ENCODE results near the gene RPL22L1. TPM values are rescaled to one million over a fixed set of nuclear protein-coding genes. Genes with fewer than 3 reads are reported as not detected.

Gene RPL22L1
- total and polyA plus RNA-seq, 2 of the 4 experiments (the other 2 are of a cell fraction) = 37.1 to 92.0 TPM

- Histone ChIP-seq H2BK5ac (ENCODE audit: low read depth, low read length, poor library complexity, severe bottlenecking) (peak overlapping the region; percentile 39), H3K79me1 (ENCODE audit: low read depth in 1 of 2, low read length in 2 of 2) (peaks cover 3 to 31% of the 10 kb centered on the region in 2 experiments; a peak in 3 of 4 replicates), H2AFZ (replicated peaks; ENCODE audit: low read length, poor library complexity) (no peak overlapping the region), H3K18ac (ENCODE audit: low read depth, low read length) (no peak overlapping the region), H3K4me3 (ENCODE audit: insufficient read depth, low read depth, low read length) (peak overlapping the region; percentile 75), H4K20me1 (ENCODE audit: insufficient read depth, low read length) (peaks cover 15% of the 10 kb centered on the region; the same call in 1 of the 2 replicates), H4K8ac (ENCODE audit: low read depth in 2 of 2, low read length in 2 of 2) (0 out of 4 replicates have a peak overlapping the region, but pooled peaks of 1 of the 2 experiments have one; percentile 22), H4K91ac (ENCODE audit: insufficient read depth, low read depth, low read length) (no peak overlapping the region), H4K5ac (ENCODE audit: low read depth, low read length) (no peak overlapping the region), H3K27ac (ENCODE audit: insufficient read depth, low read length) (no peak overlapping the region), H3K4me2 (ENCODE audit: low read depth, low read length) (peak overlapping the region; percentile 93), H2BK120ac (ENCODE audit: low read depth, low read length) (no peak overlapping the region), H2AK9ac (replicated peaks; ENCODE audit: low read depth, low read length, poor library complexity) (no peak overlapping the region), H3K9me1 (ENCODE audit: insufficient read depth, low read length) (peaks cover 4% of the 10 kb centered on the region; the same call in 1 of the 2 replicates), H3K56ac (ENCODE audit: extremely low read depth, insufficient read depth, low read length) (no peak overlapping the region), H3K9ac (ENCODE audit: low read depth, low read length) (peak overlapping the region; percentile 95; the same call in 1 of the 2 replicates), H3K27me3 (ENCODE audit: control insufficient read depth, insufficient read depth, low read length) (no peaks in the 10 kb centered on the region), H3K14ac (replicated peaks; ENCODE audit: low read depth, low read length) (peak overlapping the region; percentile 100), H2AK5ac (ENCODE audit: low read depth, low read length) (no peak overlapping the region), H3K9me3 (ENCODE audit: control insufficient read depth, insufficient read depth, low read length) (no peaks in the 10 kb centered on the region), H3K4me1 (ENCODE audit: control insufficient read depth, insufficient read depth, low read length) (peaks cover 3% of the 10 kb centered on the region; the same call in 1 of the 2 replicates), H2BK20ac (ENCODE audit: low read depth, low read length) (no peak overlapping the region), H3K36me3 (ENCODE audit: control insufficient read depth, insufficient read depth, low read length) (peaks cover 14% of the 10 kb centered on the region), H2BK15ac (ENCODE audit: low read depth, low read length) (no peak overlapping the region), H3K23ac (ENCODE audit: low read depth, low read length) (peak overlapping the region; percentile 33; the same call in 1 of the 2 replicates), H3K4ac (ENCODE audit: low read depth, low read length) (peak overlapping the region; percentile 5; the same call in 1 of the 2 replicates)
- DNase-seq = no peak
- ChIA-PET POLR2A (ENCODE audit: unreplicated experiment) (no interaction called here), CTCF (no interaction called here)
- intact Hi-C loops (cut with micrococcal nuclease) (no loop called here), in situ Hi-C loops (cut with MboI; ENCODE audit: low sequenced_read_pairs) (no loop called here), dilution Hi-C loops (cut with HindIII; ENCODE audit: low sequenced_read_pairs, unreplicated experiment) (no loop called here)
- ATAC-seq (ENCODE audit: low read depth) = no peak
- TF ChIP-seq FOS (IDR thresholded peaks at IDR 0.05; ENCODE audit: low read depth, low read length) (no peak), MXI1 (IDR thresholded peaks at IDR 0.05; ENCODE audit: borderline replicate concordance, low read depth, low read length) (no peak), MAFK (IDR thresholded peaks at IDR 0.05; ENCODE audit: low read depth, low read length) (no peak), CHD1 (IDR thresholded peaks at IDR 0.05; ENCODE audit: low read depth, low read length) (no peak), ELK1 (IDR thresholded peaks at IDR 0.05; ENCODE audit: borderline replicate concordance, low read depth, low read length) (no peak), POLR2A (IDR thresholded peaks at IDR 0.05; ENCODE audit: low read depth, low read length) (no peak; the same call in 1 of the 2 replicates), MAZ (IDR thresholded peaks at IDR 0.05; ENCODE audit: borderline replicate concordance, low read depth, low read length) (no peak), BHLHE40 (IDR thresholded peaks at IDR 0.05; ENCODE audit: low read depth, low read length) (no peak), CTCF (conservative IDR thresholded peaks at IDR 0.05; ENCODE audit: low read depth, low read length) (no peak), RFX5 (IDR thresholded peaks at IDR 0.05; ENCODE audit: low read depth, low read length) (no peak)
- no TSS peak for BruUV-seq (replicated peaks)
- no CpG with 5 or more reads among the region's 9 CpGs for WGBS, 2 experiments (ENCODE audit: extremely low coverage in 2 of 2, insufficient read length in 1 of 2)
Measured at GRCh38 chr3:170868577-170869238, 1.3 kb downstream of the RPL22L1 start.
